Chondrocyte (in vitro differentiated cells): ENCODE data around the gene SLC9A9. TPM values are rescaled to one million over a fixed set of nuclear protein-coding genes. Genes with fewer than 3 reads are reported as not detected.
A peak's percentile ranks its signal among the peaks of the same experiment; 100 is the strongest.

Experiments
- DNase-seq: peaks from one replicate; pipeline ENCODE4 v3.0.0; 2021; ENCODE audit warnings: mixed read lengths, low spot score
- H3K27ac Mint-ChIP-seq: one replicate; pipeline ENCODE4 v1.8.0; 2021; ENCODE audit warnings: mild to moderate bottlenecking, moderate library complexity, mixed read lengths; ENCODE audit not compliant: unreplicated experiment
- H3K27me3 Mint-ChIP-seq: 2 replicates; pipeline ENCODE4 v1.8.0; 2021; ENCODE audit warnings: low read depth, mixed read lengths
- H3K36me3 Mint-ChIP-seq: 2 replicates; pipeline ENCODE4 v1.8.0; 2021; ENCODE audit warnings: low read depth, mixed read lengths
- H3K4me1 Mint-ChIP-seq: 2 replicates; pipeline ENCODE4 v1.8.0; 2021; ENCODE audit warnings: low read depth, mild to moderate bottlenecking, mixed read lengths
- H3K4me3 Mint-ChIP-seq: one replicate; pipeline ENCODE4 v1.8.0; 2021; ENCODE audit warnings: mild to moderate bottlenecking, moderate library complexity, mixed read lengths; ENCODE audit not compliant: unreplicated experiment
- H3K9me3 Mint-ChIP-seq: 2 replicates; pipeline ENCODE4 v1.8.0; 2021; ENCODE audit warnings: low read depth, mixed read lengths
- total RNA-seq: library from RNA; stranded (reverse); gene quantifications from 3 replicates; pipeline ENCODE4 v1.2.1, GENCODE V29; 2021
- TF ChIP-seq, protein P1 (sequence below): fragments of 200-600 bp; sonication (generic); IDR thresholded peaks from 2 replicates; pipeline ENCODE4 v1.5.0; 2021; ENCODE audit warnings: antibody characterized with exemption, mild to moderate bottlenecking, moderate library complexity

SLC9A9 gene
- total RNA-seq, 1 donor from 2014 or later, result 2.6 TPM

DNA sequence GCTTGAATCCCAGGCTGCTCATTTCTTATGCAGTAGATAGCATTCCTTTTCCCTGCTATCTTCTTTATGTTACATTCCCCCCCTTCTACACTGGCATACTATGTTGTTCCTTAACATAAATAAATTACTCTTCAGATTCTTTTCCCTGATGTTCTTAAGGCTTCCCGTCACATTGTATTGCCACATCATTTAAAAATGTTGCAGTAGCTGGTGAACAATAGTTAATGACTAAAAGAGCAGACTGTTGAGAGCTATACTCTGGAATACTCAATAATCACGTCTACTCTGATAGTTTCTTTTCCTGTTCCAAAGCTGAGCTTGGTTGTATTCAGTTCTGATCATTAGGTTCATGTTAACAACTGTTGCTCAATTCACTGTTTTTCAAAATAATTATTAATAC is 508.8 kb downstream of the SLC9A9 start:
- no peaks in the 10 kb centered on the region for H3K27me3 Mint-ChIP-seq
- peaks cover 11% of the 10 kb centered on the region for H3K9me3 Mint-ChIP-seq
- no peak overlapping the region for H3K4me3 Mint-ChIP-seq
- H3K4me1 Mint-ChIP-seq, result peaks cover 29% of the 10 kb centered on the region
- no peak for DNase-seq
- TF ChIP-seq, protein P1, sequence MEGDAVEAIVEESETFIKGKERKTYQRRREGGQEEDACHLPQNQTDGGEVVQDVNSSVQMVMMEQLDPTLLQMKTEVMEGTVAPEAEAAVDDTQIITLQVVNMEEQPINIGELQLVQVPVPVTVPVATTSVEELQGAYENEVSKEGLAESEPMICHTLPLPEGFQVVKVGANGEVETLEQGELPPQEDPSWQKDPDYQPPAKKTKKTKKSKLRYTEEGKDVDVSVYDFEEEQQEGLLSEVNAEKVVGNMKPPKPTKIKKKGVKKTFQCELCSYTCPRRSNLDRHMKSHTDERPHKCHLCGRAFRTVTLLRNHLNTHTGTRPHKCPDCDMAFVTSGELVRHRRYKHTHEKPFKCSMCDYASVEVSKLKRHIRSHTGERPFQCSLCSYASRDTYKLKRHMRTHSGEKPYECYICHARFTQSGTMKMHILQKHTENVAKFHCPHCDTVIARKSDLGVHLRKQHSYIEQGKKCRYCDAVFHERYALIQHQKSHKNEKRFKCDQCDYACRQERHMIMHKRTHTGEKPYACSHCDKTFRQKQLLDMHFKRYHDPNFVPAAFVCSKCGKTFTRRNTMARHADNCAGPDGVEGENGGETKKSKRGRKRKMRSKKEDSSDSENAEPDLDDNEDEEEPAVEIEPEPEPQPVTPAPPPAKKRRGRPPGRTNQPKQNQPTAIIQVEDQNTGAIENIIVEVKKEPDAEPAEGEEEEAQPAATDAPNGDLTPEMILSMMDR, result no peak
- peaks cover 2% of the 10 kb centered on the region for H3K36me3 Mint-ChIP-seq
- H3K27ac Mint-ChIP-seq, result no peak overlapping the region

DNA sequence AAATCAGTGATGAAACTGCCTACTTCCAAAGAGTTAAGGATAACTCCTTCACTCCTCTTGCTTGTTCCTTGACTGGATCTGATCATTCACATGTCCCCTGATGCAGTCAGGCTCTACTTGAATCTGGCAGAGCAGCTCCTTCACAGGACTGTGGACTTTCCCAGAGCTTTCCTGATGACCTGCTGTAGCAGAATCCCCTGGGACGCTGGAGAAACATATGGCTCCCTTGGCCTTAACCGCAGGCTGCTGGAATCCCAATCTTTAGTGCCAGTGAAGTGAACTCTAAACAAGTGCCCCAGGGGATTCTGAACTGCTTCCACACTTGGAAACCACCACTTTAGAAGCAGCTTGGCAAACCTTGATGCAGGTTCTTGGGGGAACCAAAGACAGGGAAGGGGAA is 510.9 kb downstream of the SLC9A9 start:
- Mint-ChIP-seq H3K36me3 (peaks cover 2% of the 10 kb centered on the region), H3K27ac (peak overlapping the region; percentile 84), H3K4me3 (peak overlapping the region; percentile 8), H3K9me3 (peaks cover 11% of the 10 kb centered on the region), H3K4me1 (peaks cover 32% of the 10 kb centered on the region), H3K27me3 (no peaks in the 10 kb centered on the region)
- TF ChIP-seq, protein P1, result no peak
- no peak for DNase-seq

DNA sequence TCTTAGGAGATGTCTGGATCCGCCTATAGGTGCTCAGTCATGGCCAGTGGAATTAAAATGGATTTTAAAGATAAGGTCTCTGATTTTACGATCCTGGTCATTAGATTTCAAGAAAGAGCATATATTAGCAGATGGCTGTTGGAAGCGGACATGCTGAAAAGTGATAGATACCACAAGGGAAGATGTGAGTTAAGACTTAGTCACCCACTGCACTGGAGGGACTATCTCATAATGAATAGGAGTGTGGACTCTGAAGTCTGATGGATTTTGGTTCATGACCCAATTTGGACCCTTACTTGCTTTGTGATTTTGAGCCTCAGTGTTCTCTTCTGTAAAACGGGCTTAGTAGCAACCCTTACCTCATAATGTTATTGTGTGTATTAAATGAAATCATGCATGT is 514.0 kb downstream of the SLC9A9 start:
- H3K36me3 Mint-ChIP-seq, result peaks cover 2% of the 10 kb centered on the region
- H3K4me3 Mint-ChIP-seq, result no peak overlapping the region
- TF ChIP-seq, protein P1, result no peak
- H3K4me1 Mint-ChIP-seq, result peaks cover 57% of the 10 kb centered on the region
- no peak overlapping the region for H3K27ac Mint-ChIP-seq
- no peak for DNase-seq
- peaks cover 11% of the 10 kb centered on the region for H3K9me3 Mint-ChIP-seq
- H3K27me3 Mint-ChIP-seq, result no peaks in the 10 kb centered on the region

- H3K4me1 Mint-ChIP-seq, result peaks cover 59% of the 10 kb centered on the region
- H3K27ac Mint-ChIP-seq, result no peak overlapping the region
- no peak overlapping the region for H3K4me3 Mint-ChIP-seq
- peaks cover 2% of the 10 kb centered on the region for H3K36me3 Mint-ChIP-seq
- TF ChIP-seq, protein P1, result no peak
- DNase-seq, result no peak
- peaks cover 11% of the 10 kb centered on the region for H3K9me3 Mint-ChIP-seq
- H3K27me3 Mint-ChIP-seq, result no peaks in the 10 kb centered on the region
Observed at GRCh38 chr3:143333367-143333766, 514.9 kb downstream of the SLC9A9 start.

- no peak for DNase-seq
- Mint-ChIP-seq H3K27me3 (no peaks in the 10 kb centered on the region), H3K4me3 (no peak overlapping the region), H3K27ac (peak overlapping the region; percentile 7), H3K9me3 (peaks cover 11% of the 10 kb centered on the region), H3K36me3 (peaks cover 2% of the 10 kb centered on the region), H3K4me1 (peaks cover 52% of the 10 kb centered on the region)
- TF ChIP-seq, protein P1, result no peak
Observed at GRCh38 chr3:143332026-143332425, 516.2 kb downstream of the SLC9A9 start.
